ENCODE measurements around the gene CD300LF.

CD300LF gene

DNA sequence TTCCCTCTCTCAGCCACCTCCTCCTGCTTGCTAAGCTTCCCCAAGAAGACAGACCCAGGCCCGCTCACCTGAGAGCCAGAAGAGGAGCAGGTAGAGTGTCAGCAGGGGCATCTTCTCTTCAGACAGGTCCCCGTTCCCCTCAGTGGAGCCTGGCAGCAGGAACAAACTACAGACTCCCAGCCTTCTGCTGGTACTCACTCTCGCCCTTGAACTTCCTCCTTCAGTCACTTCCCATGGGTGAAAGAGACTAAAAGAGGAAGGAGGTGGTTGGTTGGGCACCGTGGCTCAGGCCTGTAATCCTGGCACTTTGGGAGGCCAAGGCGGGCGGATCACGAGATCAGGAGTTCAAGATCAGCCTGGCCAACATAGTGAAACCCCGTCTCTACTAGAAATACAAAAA lies at the start of gene CD300LF:
TSS of gene CD300LF (minus strand) at position 168 of the 400 bp plus-strand sequence. CDS start at position 111, 57 bp downstream.
- DNase-seq, result no peak

DNA sequence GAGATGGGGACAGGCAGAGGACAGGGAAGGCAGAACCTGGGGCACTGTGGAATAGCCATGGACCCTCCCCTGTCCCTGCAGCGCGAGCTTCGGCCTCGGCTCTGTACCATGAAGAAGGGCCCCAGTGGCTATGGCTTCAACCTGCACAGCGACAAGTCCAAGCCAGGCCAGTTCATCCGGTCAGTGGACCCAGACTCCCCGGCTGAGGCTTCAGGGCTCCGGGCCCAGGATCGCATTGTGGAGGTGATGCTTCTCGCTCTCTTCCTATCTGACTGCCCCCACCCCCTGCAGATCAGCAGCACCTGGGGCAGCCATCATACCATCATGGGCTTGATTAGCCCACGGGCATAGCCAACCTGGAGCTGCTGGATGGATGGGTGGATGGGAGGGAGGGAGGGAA lies 49.2 kb upstream of the CD300LF start:
- no peak for DNase-seq

DNA sequence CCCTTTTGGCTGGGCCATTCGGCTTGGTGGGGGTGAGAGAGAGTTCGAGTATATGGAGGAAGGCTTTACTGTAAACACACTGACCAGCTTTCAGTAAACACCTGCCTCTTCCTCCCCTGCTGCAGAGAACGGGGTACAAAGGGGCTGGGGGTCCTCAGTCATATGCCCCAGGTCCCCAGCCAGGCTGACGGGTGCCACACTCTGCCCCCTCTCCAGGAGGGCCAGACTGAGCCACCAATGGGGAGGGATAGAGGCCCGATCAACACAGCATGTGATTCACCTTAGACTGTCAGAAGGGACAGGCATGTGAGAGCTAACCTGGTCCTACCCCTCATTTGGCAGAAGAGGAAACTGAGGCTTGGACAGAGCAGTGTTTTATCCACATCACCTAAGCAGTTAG lies 48.7 kb upstream of the CD300LF start:
- DNase-seq, result no peak

DNA sequence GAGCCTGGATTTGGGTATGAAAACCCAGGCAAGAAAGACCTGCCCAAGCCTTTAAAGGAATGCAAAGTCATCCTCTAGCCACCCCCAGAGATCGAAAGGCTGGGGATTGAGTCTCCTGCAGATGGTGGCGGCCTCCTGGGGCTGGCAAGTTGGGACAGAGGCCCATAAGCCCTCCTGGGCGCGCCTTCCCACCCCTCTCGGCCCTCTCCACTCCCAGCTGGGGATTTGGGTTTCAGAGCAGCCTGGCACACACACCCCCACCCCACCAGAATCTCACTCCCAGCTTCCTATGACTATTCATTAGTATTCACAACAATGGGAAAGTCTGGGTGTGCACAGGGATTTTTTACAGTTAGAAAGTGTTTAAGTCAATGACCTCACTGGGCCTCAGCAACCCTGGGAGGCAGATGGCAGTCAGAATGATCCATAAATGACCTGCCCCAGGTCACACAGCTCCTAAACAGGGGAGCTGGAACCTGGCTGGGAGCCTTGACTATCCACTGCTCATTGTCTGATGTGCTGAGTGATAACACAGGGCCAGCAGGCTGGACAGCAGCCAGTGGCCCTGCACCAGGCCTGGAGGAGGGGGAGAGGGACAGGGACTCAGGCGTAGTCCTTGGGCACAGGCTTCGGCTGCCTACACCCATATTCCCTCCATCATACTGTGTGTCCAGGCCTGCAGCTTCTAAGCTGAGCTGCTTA lies 47.8 kb upstream of the CD300LF start:
- no peak for DNase-seq

DNA sequence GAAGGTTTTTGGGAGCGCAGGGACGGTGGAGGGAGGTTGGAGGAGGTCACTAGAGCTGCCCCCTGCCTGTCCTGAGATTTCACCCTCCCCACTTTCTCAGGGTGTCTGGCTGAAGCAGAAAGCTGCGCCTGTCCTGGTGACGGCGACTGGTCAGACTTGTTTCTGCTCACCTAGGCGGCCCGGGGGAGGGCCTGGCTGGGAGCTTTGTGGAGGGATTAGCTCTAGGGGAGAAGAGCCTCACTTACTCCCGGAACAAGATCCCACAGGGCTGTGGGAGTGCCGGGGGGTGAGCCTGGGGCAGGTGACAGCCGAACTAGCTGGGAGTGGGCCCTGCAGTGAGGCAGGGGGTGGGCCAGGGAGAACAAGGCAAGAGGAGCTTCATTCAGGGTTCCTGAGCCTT lies 47.2 kb upstream of the CD300LF start:
- DNase-seq, result no peak

DNA sequence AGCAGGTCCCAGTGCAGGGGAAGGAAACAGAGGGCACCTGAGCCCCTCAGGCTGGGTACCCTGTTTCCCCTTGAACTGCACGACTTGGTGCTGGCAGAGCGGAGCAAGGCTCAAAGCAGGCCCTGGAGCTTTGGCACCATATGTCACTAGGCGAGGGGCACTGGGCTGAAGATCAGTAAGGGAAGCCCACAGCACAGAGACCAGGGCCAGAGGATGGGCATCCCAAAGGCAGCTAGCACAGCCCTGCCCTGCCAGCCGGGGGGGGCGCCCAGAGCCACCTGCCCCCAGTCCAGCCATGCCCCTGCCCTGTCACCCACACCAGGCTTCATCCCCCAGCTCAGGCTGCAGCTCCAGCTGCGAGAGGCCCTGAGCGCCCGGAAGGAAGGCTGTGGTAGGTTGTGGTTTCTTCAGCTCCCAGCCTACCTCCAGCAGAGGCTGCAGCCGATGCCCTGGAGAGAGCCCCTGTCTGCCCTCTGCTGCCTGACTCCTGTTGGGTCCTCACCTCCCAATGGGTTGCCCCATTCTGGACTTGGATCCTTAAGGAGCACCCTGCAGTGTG lies 46.6 kb upstream of the CD300LF start:
- no peak for DNase-seq

DNA sequence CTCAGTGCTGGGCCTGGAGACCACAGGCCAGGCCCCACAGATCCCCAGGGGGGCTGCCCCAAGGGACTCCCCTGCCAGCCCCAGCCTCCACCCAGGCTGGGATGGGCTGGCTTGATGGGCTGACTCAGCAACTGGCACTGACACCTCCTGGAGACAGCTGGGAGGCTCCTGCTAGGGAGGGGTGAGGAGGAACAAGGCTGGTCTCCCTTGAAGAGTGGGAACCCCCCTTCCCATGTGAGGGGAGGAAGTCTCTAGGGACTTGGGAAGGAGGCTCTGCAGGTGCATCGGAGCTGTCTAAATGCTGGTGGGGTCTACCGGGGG lies 46.1 kb upstream of the CD300LF start:
- DNase-seq, result no peak

DNA sequence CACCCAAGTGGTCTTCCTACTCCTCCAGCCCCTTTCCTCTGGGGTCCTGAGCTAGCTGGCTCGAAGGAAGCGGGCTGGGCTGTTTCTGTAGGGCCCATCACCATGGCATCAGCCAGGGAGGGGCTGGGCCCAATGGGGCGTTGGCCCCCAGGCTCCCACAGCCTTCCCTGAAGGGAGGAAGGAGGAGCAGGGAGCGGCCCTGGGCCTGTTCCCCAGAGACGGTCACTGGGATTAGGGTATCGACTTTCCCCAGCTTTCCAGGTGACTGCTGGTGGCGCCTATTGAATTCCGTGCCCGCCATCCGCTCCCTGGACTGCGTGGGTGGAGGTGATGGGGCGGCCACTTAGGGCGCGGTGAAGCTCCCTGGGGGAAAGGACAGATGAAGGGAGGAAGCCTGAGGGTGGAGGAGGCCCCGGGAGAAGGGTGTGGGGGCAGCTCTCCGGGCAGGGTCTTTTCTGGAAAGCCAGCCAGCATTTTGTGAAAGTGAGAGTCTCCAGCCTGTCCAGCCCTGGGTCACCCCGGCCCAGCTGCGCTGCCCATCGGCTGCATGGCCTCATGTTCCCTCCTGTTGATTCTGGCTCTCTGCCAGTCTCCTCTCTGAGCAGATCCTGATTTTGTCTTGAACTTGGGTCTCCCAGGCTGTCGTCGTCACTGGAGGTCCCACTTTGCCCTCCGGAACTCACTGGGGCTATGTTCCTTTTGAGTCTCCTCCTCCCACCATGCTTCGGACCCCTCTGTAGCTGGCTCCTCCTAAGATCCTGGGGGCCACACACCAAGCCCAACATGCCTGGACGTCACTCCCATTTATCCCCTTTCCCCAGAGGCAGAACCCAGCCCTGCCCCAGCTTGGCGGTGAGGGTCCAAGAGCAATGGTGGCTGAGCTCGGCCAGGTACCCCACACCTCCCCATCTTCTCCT lies 45.5 kb upstream of the CD300LF start:
- no peak for DNase-seq

DNA sequence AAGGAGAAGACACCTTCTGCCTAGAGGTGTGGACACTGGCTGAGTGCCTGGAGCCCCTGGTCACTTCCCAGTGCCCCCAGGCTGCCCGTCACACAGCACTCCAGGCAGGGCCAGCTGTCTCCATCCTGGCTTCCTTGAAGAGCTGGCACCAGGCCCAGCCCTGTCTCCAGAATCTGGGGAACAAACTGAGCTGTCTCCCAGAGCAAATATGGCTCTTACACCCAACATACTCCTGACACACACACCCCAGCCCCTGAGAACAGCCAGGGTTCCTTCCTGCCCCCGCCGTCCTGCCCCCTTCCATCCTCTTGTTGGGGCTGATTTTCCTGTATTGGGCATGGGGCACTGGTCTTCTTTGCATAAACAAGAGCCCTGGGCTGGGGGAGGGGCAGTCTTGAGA lies 44.8 kb upstream of the CD300LF start:
- DNase-seq, result no peak

DNA sequence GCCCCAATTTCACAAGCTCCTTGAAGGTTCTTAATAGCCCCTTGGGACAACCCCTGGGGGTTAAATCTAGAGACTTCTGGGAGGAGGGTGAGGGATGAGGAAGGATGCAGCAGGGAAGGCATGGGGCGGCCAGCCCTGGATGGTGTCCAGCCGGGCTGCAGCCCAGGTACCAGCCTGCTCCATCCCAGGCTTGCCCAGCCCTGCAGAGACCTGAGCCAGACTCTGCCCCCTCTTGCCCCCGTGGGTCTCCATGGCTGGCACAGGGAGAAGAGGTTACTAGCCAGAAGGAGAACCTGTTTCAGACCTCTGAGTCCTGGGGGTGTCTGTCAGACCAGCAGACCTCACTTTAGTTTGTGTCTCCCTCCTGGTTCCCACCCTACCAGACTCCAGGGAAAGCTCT lies 44.2 kb upstream of the CD300LF start:
- DNase-seq, result no peak

DNA sequence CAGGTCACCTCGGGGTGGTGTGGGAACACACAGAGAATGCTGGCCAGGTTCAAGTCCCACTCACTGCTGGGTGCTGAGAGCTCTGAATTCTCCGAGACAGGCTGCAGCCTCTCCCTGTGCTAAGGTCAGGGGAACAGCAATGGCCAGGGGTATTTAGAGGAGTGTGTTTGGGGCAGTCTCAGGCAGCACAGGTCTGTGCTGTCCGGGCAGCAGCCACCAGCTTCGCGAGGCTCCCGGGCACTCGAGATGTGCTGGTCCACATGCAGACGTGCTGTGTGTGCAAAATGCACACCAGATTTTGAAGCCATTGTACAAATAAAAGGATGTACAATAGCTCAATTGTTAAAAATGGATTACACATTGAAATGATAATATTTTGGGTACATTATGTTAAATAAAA lies 42.8 kb upstream of the CD300LF start:
- no peak for DNase-seq

DNA sequence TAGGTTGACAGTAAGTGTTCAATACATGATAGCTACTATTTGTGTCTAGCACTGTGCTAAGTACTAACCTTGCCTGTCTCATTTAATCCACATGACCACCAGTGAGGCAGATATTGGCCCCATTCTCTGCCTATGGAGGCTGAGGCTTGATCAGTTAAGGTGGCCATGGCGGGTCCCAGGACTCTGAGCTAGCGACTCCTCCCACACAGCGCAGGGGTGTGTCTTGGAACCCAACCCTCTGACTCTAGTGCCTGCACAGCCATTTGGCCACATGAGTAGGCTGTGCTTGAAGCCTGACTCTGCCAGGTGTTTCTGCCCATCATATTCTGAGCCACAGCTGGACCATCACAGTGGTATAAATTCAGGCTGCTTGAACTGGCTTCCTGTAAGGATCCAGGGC lies 42.1 kb upstream of the CD300LF start:
- no peak for DNase-seq

DNA sequence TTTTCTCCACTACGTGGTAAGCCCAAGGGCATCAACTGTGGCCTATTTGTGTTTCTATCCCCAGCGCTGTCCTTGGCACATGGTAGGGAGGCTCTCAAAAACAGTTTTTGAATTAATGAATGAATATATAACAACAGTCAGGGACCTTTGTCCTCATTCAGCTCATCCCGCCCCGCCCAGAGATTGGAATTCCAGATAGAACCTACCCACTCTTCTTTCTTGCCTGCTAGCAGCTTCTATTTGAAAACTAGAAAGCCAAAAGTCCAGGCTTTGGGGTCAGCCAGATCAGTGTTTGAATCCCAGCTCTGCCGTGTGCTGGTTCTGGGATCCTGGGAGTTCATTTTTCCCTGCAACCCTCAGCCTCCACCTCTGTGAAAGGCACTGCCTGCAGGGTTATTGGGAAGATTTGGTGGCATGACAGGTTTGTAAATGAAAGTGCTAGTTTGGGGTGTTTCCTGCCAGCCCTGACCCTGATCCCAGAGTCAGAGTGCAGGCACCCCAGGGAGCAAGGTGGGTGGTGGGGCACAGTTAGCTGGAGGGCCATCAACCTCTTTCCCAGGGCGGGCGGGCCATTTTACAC lies 40.2 kb upstream of the CD300LF start:
- no peak for DNase-seq

DNA sequence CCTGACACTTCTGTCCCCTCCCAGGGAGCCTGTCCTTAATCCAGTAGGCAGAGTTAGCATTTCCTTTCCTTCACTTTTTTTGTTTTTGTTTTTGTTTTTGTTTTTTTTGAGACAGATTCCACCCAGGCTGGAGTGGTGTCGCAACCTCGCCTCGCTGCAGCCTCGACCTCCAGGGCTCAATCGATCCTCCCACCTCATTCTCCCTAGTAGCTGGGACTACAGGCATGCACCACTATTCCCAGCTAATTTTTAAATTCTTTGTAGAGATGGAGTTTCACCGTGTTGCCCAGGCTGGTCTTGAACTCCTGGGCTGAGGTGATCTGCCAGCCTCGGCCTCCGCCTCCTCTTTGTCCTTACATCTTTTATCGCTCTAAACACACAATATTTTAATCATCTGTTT lies 39.7 kb upstream of the CD300LF start:
- DNase-seq, result no peak

DNA sequence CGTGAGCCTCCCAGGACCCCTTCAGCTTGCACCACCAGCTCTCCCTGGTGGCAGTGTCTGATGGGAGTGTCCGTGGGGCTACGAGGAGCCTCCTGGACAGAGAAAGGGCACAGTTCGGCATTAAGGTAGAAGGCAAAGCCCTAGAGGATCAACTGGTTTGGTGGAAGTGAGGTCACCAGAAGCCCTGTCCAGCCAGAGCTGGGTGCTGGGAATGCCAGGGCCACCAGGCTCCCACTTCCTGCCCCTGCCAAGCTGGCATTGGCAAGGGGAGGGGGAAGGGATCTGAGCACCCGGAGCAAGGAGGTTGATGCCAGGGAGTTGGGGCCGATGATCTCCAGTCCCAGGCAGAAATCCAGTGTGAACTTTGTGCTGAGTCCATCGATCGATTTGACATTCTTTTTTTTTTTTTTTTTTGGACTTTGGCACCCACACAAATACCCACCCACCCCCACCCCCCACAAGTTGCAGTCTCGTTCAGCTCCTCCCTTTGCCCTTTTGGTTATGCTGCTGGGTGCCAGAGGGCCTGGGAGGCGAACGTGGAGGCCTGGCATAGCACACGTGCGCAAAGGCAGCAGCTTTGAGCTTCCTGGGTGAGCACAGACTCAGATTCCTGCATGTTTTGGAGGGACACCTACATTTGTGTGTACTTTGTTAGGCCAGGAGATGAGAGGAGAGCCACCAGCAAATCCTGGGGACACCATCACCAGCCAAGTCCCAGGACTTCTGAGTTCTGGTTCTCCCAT lies 37.8 kb upstream of the CD300LF start:
- DNase-seq, result no peak

DNA sequence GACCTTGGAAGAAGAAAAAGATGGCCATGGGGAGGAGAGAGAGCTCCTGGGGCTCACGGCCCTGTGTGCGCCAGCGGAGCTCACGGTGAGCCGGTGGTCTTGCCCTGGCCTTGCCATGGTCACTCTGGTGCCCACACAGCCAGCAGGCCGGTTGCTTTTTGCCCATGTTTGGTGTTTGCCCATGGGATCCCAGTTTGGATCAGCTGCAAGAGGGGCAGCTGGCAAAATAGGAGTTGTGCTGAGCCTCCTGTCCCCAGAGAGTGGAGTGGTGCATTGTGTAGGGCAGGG lies 37.3 kb upstream of the CD300LF start:
- DNase-seq, result no peak

DNA sequence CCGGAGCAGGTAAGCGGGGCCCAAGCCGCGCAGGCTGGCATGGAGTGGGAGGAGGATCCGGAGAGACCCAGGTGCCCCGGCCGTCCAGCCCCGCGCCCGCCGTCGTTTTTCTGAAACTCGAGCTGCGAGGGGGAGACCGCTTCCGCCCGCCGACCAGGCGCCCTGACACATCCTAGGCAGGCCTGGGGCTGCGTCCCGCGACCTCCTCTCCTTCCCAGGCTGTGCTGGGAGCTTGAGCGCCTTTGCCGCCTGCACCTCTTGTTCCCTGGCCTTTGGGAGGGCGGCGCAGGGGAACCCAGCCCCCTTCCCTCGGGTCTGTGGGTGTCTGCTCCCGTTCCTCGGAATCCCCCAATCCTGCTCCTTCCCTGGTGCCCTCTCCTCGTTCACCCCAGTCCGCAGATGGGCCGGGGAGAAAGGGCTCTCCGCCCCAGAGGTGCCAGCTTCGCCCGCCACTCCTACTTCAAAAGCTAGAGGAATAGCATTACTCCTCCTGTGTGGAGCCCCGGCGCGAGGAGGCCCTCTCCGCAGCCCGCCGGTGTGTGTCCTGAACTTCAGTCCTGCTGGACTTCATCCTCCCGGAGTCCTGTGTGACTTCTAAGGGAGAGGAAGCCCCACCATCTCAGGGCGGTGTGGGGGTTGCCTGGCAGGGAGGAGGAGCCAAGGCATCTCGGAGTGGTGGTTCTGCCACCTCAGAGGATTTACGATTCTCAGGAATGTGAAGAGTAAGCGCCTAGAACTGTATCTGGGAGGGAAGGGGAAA lies 36.7 kb upstream of the CD300LF start:
- peak; percentile 78 for DNase-seq

DNA sequence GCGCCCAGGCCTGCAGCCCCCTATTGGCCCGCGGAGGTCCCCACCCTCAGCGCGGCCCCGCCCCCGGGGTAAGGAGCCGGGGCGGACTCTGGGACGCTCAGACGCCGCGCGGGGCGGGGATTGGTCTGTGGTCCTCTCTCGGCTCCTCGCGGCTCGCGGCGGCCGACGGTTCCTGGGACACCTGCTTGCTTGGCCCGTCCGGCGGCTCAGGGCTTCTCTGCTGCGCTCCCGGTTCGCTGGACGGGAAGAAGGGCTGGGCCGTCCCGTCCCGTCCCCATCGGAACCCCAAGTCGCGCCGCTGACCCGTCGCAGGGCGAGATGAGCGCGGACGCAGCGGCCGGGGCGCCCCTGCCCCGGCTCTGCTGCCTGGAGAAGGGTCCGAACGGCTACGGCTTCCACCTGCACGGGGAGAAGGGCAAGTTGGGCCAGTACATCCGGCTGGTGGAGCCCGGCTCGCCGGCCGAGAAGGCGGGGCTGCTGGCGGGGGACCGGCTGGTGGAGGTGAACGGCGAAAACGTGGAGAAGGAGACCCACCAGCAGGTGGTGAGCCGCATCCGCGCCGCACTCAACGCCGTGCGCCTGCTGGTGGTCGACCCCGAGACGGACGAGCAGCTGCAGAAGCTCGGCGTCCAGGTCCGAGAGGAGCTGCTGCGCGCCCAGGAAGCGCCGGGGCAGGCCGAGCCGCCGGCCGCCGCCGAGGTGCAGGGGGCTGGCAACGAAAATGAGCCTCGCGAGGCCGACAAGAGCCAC lies 36.0 kb upstream of the CD300LF start, which contains the start of gene NHERF1:
TSS of gene NHERF1 (plus strand) at position 100 of the 750 bp plus-strand sequence. CDS start at position 319, 219 bp downstream.
- peak; percentile 80 for DNase-seq

DNA sequence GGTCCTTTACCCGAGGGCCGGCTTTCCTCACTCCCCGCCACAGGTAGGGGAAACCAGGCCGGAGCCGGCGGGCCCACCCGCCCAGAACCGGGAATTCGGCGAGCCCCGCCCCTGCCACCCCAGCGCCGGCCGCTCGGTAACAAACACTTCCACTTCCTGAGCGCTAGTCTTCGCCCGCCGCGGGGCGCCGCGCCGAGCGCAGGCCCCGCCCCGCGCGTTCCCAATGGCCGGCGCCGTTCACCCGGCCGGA lies 35.5 kb upstream of the CD300LF start:
- no peak for DNase-seq

DNA sequence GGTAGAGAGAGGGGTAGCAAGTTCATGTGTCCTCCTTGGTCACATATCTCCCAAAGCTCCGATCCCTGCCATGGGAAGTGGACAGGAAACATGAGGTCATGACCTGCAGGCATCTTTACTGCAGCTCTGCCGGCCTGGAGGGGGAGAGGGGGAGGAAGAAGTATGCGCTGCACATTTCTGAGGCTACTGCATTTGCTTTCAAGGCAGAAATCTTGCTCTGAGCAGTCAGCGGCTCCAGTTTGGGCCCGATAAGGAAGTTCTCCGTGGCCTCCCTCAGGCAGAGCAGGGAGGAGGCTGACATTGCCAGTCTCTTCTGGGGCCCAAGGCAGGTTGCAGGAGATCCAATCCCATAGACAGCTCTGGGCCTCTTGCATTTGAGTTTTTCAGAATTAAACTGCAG lies 34.2 kb upstream of the CD300LF start:
- no peak for DNase-seq

DNA sequence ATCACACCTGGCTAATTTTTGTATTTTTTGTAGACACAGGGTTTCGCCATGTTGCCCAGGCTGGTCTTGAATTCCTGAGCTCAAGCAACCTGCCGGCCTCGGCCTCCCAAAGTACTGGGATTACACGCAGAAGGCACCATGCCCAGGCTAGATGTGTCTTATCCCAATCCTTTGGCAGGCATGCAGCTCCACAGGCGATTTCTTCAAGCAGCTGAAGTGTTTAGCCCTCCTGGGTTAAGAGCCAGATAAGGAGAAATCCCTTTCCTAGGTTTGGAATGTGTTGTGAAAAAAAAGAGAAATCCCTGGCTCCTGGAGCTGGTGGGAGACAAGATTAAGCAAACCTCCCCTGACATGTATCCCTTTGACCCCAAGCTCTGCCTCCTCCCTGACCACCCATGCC lies 33.7 kb upstream of the CD300LF start:
- DNase-seq, result no peak

Measured in kidney glomerular epithelial cell (primary cell).